ENCODE results near the gene HDDC3.
"Not testable (repeated sequence)": the region's sequence is repeated elsewhere in the genome, so short reads cannot be mapped to it uniquely, and the experiment has no call there.

HDDC3 gene

DNA sequence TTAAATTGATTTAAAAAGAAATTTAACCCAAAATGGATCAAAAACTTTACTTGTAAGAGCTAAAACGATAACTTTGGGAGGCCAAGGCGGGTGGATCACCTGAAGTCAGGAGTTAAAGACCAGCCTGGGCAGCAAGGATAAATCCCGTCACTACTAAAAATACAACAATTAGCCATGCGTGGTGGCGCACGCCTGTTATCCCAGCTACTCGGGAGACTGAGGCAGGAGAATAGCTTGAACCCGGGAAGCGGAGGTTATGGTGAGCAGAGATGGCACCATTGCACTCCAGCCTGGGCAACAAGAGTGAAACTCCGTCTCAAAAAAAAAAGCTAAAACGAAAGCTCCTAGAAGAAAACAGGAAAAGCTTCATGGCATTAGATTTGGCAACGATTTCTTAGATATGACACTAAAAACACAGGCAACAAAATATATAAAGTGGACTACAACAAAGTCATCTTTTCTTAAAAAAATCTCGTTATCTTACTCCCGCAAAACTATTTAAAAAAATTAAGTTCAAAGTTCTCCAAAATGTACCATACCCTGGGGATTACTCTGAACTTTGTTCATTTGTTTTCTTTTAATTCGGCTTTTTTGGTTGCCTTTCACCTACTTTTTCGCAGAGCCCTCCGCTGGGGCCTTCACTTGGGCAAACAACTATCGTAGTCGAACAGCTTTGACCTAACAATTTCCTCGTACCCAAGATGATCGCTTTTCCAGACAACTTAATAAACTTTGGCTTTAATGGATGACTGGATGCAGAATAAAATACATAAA is 2.9 kb downstream of the HDDC3 start:
- no peak for DNase-seq

DNA sequence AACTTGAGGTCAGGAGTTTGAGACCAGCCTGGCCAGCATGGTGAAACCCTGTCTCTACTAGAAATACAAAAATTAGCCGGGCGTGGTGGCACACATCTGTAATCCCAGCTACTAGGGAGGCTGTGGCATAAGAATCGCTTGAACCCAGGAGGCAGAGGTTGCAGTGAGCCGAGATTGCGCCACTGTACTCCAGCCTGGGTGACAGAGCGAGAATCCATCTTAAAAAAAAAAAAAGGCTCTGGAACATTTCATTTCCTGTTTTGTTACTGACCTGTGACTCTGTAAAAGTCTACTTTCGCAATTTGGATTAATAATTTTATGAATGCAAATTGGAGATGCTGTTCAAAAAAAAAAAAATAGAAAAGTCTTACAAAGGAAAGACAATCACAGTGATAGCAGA is 4.2 kb downstream of the HDDC3 start:
- DNase-seq: not testable (repeated sequence)

DNA sequence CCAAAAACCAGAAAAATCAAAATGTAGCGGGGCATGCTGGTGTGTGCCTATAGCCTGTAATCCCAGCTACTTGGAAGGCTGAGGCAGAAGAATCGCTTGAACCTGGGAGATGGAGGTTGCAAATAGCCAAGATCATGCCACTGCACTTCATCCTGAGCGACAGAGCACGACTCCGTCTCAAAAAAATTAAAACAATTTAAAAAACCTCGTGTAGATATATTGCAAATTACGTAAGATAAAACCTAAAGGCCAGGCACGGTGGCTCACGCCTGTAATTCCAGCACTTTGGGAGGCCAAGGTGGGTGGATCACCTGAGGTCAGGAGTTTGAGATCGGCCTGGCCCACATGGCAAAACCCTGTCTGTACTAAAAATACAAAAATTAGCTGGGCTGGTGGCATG is 5.6 kb downstream of the HDDC3 start:
- not testable (repeated sequence) for DNase-seq

DNA sequence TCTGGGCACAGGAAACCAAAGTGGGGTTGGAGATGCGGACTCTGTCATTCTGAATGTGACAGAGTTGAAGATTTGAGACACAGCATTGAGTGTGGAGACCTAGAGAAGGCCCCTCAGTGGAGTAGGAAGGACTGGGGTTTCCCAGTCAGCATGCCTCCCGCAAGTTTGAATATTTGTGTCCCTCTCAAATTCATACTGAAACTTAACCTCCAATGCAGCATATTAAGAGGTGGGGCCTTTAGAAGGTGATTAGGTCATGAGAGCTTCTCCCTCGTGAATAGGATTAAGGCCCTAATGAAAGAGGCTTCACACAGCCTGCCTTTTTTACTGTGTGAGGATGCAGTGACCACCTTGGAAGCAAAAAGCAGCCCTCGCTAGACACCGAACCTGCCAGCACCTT is 8.0 kb downstream of the HDDC3 start:
- no peak for DNase-seq

DNA sequence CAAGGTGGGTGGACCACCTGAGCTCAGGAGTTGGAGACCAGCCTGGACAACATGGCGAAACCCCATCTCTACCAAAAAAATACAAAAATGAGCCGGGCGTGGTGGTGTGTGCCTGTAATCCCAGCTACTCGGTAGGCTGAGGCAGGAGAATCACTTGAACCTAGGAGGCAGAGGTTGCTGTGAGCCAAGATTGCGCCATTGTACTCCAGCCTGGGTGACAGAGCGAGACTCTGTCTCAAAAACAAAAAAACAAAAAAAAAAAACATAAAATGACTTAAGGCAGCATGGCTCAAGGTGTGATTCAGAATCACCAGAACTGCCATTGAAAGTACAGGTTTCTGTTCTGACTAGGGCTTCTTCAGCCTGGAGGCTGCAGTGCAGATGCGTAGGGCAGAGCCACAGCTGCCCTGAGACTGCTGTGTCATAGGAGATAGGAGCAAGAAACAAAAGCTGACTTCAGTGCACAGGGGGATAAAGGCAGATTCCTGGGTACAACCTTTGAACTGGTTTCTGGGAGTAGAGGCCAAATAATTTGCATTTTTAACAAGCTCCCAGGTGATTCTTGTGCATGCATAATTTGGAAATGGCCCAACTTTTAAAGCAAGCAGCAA is 9.5 kb downstream of the HDDC3 start:
- DNase-seq: not testable (repeated sequence)

DNA sequence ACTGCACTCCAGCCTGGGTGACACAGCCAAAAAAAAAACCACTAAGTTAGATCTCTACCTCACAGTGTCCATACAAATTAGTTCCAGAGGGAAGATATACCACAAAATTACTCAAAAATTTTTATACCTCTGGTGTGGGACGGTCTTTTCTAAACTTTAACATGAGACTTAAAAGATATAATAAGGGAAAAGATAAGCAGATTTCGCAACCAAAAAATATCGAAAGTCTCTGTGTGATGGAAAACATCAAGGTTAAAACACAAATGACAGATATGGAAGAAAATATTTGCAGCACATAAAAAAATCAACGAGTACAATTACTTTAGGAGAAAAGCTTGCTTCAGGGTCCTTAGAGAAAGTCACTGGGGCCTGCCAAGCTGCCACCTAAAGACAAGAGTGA is 10.5 kb downstream of the HDDC3 start:
- DNase-seq: no peak

DNA sequence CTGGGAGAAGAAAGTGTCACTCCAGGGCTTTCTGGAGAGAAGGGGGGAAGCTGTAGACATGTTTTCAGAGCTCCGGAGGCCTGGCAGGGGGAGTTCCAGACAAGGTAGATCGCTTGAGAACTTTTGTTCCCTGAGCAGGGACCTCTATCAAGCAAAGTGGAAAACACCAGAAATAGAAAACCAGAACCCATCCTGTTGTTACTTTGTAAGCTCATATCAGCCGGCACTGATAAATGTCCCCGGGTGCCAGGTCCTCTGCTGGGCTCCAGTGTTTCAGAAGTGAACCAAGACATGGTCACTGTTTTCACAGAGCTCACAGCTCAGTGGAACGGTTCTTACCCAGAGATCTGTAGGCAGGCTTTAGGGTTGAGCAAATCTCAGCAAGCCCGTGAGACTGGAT is 13.5 kb downstream of the HDDC3 start:
- DNase-seq: no peak

DNA sequence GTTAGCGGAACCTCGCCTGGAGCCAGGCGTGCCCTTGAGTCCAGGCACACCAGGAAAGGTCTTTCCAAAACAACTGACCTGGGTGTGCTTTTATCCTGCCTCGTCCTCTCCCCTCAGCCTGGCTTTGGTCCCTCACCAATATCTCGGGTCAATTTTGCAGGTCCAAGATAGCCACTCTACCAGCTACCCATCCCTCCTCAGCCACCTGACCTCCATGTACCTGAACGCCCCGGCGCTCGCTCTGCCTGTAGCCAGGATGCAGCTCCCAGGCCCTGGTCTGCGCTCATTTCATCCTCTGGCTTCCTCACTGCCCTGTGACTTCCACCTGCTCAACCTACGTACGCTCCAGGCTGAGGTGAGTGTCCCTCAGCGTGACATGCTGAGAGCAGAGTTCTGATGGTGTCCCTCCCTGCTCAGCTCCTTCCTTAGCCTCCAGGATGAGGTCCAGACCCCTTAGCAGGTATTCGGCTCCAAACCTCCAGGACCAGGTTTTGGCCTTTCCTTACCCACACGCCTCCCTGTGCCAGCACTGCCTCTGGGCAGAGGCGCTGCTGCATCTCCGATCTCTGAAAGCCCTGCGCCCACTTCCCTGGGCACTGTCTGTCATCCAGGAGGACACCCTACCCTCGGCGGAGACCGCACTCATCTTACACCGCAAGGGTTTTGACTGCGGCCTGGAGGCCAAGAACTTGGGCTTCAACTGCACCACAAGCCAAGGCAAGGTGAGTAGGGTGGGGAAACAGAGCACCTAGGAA is 14.1 kb downstream of the HDDC3 start:
- no peak for DNase-seq

DNA sequence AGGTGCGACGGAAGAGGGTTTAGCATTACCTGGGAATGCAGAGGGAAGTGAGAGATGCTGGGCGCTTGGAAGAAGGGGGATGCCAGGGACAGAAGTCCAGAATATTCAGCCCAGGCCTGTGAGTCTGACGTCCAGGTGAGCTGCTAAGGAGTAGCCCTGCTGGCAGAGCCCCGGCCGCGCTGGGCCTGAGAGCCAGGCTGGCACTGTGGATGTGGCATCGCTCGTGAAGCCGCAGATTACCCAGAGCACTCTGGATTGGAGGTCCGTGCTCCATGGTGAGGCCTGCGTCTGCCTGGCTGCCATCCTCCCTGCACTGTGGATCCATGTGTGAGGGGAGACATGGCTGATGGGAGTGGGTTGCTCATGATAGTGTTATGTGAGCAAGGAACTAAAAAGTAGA is 14.8 kb downstream of the HDDC3 start:
- no peak for DNase-seq

DNA sequence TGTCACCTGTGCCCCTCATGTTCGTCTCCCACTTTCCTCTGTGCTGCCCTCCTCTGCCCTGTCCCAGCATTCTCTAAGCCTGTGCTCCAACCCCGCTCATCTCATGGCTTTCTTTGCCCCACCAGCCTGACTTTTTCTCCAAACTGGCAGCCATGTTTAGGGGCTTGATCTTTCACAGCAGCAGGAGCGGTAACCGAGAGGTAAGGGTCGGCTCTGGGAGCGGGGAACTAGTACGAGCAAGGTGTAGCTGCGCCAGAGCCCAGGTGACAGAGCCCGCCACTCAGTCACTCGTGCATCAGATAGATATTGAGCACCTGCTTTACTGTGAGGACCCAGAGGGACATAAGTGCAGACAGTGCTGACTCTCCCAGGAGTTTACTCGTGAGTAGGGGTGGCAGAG is 15.9 kb downstream of the HDDC3 start:
- no peak for DNase-seq

DNA sequence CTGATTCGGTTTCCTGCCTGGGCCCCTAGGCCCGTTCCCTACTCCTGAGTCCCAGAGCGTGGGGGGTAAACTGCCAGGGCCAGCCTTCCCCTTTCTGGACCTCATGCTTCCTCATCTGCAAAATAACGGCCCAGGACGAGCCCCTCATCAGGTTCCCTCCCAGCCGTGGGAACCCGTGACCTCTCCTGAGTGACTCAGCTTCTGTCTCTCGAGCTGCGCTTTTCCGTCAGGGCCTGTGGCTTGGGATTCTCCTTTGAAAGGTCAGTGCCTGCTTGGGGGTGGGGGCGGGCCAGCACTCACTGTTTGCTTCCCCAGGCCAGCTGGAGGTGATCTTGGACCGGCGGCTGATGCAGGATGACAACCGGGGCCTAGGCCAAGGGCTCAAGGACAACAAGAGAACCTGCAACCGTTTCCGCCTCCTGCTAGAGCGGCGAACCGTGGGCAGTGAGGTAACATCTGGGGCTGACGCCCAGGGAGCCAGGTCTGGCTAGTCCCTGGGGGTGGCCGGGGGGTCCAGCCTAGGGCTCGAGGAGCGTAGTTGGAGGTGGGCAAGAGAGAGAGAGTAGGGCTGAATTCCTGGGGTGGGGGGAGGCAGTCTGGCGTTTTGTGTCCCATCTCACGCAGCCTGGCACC is 16.4 kb downstream of the HDDC3 start:
- DNase-seq: no peak

DNA sequence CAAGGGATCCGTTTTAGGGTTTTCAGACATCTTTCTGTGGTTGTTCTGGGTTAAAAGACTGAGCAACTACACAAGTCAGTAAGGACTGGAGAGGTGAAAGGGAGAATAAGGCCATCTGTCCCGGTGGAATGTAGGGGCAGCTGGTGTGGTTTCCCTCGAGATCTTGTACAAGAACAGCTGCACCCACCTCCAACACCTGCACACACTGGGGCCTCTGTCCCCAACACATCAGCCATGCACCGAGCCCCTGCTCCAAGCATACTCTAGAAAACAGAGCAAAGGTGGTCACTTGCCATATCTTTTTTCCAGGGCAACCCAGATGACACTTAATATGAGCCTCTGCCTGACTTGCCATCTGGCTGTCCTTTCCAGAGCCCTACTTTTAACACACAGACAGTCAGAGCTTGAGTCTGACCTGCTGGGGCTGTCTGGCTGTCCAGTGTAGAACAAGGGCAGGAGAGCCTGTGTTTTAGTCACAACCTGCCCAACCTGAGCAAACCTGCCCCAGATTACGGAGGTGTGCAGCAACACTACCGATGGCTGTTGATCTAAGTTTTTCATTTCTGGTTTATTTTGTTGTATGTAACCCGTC is 17.0 kb downstream of the HDDC3 start:
- no peak for DNase-seq

DNA sequence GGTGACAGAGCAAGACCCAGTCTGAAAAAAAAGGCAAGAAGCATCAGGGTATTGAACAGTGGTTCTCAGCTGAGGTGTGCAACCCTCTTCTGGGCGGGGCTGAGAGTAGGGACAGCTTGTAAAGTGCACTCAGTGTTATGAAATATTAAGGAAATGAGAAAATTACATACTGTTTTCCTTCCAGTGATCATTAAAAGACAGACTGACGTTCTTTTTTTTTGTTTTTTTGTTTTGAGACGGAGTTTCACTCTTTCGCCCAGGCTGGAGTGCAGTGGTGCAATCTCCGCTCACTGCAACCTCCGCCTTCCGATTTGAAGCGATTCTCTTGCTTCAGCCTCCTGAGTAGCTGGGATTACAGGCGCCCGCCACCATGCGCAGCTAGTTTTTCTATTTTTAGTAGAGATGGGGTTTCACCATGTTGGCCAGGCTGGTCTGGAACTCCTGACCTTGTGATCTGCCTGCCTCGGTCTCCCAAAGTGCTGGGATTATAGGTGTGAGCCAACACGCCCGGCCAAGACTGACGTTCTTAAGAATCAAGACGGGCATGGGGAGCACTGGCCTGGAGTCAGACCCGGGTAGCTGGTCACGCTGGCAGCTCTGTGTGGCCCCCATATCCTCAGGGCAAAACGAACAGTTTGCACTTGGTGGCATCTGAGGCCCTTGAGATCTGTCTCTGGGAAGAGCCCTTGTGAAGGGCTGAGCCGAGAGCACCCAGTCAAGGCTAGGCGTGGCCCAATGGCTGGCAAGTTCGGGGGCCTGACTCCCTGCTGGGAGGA is 17.9 kb downstream of the HDDC3 start:
- DNase-seq: no peak

DNA sequence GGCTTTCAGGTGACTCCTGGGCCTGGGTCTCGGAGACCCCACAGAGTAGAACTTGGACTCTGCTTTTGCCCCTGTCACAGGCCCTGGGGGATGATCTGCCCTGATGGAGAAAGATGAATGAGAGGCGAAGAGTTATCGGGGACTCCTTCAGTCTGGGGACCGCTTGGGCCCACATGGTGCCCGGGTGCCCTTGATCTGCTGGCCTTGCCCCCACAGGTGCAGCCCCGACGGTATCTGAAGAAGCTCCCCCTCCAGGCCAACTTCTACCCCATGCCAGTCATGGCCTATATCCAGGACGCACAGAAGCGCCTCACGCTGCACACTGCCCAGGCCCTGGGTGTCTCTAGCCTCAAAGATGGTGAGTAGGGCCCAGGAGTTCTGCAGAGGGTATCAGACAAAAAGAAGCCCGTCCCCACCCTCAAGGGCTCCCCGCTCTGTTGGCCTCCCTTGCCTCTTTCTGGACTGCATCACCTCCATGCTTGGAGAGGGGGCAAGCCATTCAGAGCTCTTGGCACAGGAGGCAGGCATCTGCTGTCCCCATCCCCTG is 18.9 kb downstream of the HDDC3 start:
- no peak for DNase-seq

DNA sequence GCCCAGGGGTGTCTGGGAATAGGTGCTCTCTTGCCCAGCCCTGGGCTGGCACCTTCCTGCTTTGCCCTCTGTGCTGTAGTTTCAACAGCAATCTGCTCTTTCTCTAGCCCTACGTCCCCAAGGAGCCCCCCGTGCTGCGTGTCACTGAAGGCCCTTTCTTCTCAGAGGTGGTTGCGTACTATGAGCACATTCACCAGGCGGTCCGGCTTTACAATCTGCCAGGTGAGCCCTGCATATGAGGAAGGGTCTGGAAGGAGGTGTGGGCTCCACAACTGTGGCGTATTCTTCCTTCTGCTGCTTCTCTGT is 19.6 kb downstream of the HDDC3 start:
- no peak for DNase-seq

DNA sequence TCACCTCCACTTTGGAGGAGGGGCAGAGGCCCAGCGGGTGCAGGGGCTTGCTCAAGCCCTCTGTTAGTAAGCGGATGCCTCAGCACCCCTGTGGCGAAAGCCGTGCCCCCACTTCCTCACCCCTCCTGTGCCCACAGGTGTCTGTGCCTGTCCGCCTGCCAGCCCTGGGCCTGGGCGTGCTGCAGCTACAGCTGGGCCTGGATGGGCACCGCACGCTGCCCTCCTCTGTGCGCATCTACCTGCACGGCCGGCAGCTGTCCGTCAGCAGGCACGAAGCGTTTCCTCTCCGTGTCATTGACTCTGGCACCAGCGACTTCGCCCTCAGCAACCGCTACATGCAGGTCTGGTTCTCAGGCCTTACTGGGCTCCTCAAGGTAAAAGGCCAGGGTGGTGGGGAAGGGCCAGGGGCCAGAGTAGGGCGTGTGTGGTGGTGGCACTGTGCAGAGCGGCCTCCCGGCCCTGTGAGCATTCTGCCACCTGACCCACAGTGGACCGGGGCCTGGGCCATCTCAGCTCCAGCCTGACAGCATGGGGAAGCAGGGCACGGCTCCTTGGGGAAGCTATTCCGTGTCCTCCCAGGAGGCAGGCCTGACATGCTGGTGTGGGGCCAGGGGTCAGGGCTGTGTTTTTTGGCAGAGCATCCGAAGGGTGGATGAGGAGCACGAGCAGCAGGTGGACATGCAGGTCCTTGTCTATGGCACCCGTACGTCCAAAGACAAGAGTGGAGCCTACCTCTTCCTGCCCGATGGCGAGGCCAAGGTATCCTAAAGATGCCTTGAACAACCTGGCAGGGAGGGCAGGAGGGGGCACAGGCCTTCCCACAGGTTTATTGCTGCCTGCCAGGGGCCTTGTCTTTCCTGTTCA is 20.2 kb downstream of the HDDC3 start:
- DNase-seq: no peak

DNA sequence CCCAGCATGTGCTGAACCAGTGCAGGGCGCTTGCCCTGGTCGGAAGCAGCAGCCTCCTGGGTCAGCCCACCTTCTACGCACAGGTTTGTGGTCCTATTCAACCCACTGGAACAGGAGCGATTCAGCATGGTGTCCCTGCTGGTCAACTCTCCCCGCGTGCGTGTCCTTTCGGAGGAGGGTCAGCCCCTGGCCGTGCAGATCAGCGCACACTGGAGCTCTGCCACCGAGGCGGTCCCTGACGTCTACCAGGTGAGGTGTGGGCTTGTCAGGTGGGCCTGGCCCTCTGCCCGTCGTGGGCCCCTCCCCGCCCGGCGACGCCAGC is 21.1 kb downstream of the HDDC3 start:
- DNase-seq: no peak

DNA sequence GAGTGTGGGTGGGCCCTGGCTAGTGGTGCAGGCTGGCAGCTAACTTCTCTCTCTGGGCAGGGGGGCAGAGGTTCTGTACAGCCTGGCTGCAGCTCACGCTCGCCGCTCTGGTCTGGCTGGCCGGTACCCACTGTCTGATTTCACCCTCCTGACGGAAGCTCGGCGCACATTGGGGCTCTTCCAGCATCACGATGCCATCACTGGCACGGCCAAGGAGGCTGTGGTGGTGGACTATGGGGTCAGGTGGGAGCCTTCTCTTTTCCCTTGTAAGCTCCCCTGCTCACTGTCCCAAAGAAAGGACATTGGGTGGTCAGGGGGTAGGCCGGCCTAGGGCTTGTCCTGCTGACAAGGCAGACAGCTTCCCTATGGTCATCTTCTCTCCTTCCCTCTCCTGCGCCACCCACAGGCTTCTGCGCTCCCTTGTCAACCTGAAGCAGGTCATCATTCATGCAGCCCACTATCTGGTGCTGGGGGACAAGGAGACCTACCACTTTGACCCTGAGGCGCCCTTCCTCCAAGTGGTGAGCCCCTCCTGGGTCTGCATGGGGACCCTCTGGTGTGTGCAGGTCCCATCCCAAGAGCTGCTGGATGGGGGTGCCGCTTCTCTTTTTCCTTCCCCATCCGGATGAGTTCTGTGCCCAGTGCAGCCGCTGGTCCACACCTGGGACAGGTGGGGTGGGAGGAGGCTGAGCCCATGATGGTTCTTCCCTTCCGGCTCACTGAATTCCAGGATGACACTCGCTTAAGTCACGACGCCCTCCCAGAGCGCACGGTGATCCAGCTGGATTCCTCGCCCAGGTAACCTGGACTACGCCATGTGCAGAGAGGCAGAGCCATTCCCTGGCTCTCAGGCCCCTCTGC is 21.7 kb downstream of the HDDC3 start:
- no peak for DNase-seq

DNA sequence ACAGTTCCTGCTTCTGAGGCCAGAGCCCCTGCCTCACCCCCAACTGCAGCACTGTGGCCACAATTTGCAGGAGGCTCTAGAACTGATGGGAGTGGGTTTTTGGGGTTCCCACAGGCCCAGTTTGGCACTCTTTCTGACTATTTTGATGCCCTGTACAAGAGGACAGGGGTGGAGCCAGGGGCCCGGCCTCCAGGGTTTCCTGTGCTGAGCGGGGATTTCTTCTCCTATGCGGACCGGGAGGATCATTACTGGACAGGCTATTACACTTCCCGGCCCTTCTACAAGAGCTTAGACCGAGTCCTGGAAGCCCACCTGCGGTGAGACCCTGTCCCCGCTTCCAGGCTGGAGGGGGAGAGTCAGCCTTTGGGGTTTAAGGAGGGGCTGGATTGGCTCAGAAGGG is 22.4 kb downstream of the HDDC3 start:
- no peak for DNase-seq

DNA sequence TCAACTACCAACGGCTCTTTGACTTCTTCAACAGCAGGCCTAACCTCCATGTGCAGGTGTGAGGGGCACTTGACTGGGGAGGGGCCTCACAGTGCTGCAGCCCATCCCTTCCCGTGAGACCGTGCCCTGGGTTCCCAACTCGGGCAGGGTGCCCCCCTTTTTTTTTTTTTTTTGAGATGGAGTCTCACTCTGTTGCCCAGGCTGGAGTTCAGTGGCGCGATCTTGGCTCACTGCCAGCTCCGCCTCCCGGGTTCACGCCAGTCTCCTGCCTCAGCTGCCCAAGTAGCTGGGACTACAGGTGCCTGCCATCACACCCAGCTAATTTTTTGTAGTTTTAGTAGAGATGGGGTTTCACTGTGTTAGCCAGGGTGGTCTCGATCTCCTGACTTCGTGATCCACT is 22.9 kb downstream of the HDDC3 start:
- DNase-seq: not testable (repeated sequence)

Measured in NCI-H2227 treated with DMSO at 0.1 percent for 48 hours (cell line).